Measurements from ENCODE around the gene EEFSEC.

DNA sequence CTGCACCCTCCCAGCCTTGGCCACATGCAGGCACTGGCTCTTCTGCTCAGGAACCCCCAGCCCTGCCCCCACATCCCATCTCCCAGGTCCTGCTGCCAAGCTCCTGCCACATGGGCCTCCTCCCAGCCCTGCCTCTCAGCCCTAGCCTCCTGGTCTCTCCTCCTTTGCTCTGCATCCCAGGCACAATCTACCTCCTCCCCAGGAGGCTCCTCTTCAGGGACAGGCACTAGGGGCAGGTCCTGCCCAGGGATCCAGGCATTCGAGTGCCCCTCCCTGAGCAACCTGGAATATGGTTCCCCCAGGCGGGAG, 301.0 kb downstream of the EEFSEC start:
- TF ChIP-seq, protein P1, sequence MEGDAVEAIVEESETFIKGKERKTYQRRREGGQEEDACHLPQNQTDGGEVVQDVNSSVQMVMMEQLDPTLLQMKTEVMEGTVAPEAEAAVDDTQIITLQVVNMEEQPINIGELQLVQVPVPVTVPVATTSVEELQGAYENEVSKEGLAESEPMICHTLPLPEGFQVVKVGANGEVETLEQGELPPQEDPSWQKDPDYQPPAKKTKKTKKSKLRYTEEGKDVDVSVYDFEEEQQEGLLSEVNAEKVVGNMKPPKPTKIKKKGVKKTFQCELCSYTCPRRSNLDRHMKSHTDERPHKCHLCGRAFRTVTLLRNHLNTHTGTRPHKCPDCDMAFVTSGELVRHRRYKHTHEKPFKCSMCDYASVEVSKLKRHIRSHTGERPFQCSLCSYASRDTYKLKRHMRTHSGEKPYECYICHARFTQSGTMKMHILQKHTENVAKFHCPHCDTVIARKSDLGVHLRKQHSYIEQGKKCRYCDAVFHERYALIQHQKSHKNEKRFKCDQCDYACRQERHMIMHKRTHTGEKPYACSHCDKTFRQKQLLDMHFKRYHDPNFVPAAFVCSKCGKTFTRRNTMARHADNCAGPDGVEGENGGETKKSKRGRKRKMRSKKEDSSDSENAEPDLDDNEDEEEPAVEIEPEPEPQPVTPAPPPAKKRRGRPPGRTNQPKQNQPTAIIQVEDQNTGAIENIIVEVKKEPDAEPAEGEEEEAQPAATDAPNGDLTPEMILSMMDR (IDR thresholded peaks at IDR 0.05) = no peak
- TF ChIP-seq EZH2 (IDR thresholded peaks at IDR 0.05) = no peak
